K562 (cell line): ENCODE results near the gene JMJD1C. TPM values are rescaled to one million over a fixed set of nuclear protein-coding genes. Genes with fewer than 3 reads are reported as not detected.

Source experiments
- BRCA1 ChIP-seq, 2 experiments: fragments of 450-650 bp in 1 of 2; sonication (generic) in 1 of 2; formaldehyde crosslinking in 1 of 2; IDR thresholded peaks; 2 replicates each; pipeline versions ENCODE4 v1.5.0 to v1.6.1; 2017 to 2020; ENCODE audit warnings: mild to moderate bottlenecking in 1 of 2, missing genetic modification reagents in 1 of 2
- CTBP1 ChIP-seq: fragments of 450-650 bp; IDR thresholded peaks from 2 replicates; pipeline ENCODE4 v1.6.1; 2016; ENCODE audit warnings: borderline replicate concordance
- FIP1L1 ChIP-seq: fragments of 200-400 bp; formaldehyde crosslinking; IDR thresholded peaks from 2 replicates; pipeline ENCODE4 v1.6.1; 2018; ENCODE audit warnings: mild to moderate bottlenecking, low read depth, low read length; ENCODE audit not compliant: poor library complexity, severe bottlenecking
- GABPB1 ChIP-seq: sonication (generic); formaldehyde crosslinking; IDR thresholded peaks from 2 replicates; pipeline ENCODE4 v1.8.0; 2022; ENCODE audit warnings: mild to moderate bottlenecking, missing genetic modification reagents
- GMEB1 ChIP-seq: fragments of 250-450 bp; sonication (Bioruptor Pico); IDR thresholded peaks from 2 replicates; pipeline ENCODE4 v1.4.0; 2020; ENCODE audit warnings: mild to moderate bottlenecking
- GTF2A2 ChIP-seq: IDR thresholded peaks from 2 replicates; pipeline ENCODE4 v1.6.1; 2016; ENCODE audit warnings: mild to moderate bottlenecking, missing genetic modification characterization, missing compliant biosample characterization
- JUND ChIP-seq, 2 experiments: IDR thresholded peaks; 2 replicates in 1 of 2; 3 replicates in 1 of 2; pipeline ENCODE4 v1.6.1; 2011; ENCODE audit warnings: borderline replicate concordance in 2 of 2, low read depth in 2 of 2, low read length in 2 of 2, improper control_type of control experiment in 1 of 2, missing biosample characterization in 1 of 2, missing genetic modification characterization in 1 of 2, missing genetic modification reagents in 1 of 2
- KLF1 ChIP-seq: fragments of 450-650 bp; IDR thresholded peaks from 2 replicates; pipeline ENCODE4 v1.6.1; 2016; ENCODE audit warnings: missing genetic modification characterization, missing compliant biosample characterization
- MAFF ChIP-seq: IDR thresholded peaks from 2 replicates; pipeline ENCODE4 v1.6.1; 2012; ENCODE audit warnings: low read length, improper control_type of control experiment
- NCOR1 ChIP-seq: fragments of 450-650 bp; IDR thresholded peaks from 2 replicates; pipeline ENCODE4 v1.6.1; 2016; ENCODE audit warnings: mild to moderate bottlenecking, moderate library complexity
- PHB ChIP-seq: fragments of 250-450 bp; sonication (Bioruptor Pico); IDR thresholded peaks from 2 replicates; pipeline ENCODE4 v1.5.0; 2021
- RBM15 ChIP-seq: fragments of 200-400 bp; formaldehyde crosslinking; IDR thresholded peaks from 2 replicates; pipeline ENCODE4 v1.6.1; 2018; ENCODE audit warnings: mild to moderate bottlenecking, low read length, moderate library complexity; ENCODE audit not compliant: insufficient read depth
- RBM22 ChIP-seq: fragments of 200-400 bp; formaldehyde crosslinking; IDR thresholded peaks from 2 replicates; pipeline ENCODE4 v1.6.1; 2018; ENCODE audit warnings: low read length, low read depth; ENCODE audit not compliant: poor library complexity, severe bottlenecking
- RBM39 ChIP-seq: fragments of 200-400 bp; formaldehyde crosslinking; optimal IDR thresholded peaks from 2 replicates; pipeline ENCODE3; 2018; ENCODE audit warnings: low read depth, low read length
- SMARCA4 ChIP-seq: fragments of 450-650 bp; IDR thresholded peaks from 2 replicates; pipeline ENCODE4 v1.6.1; 2016
- SOX6 ChIP-seq: fragments of 450-650 bp; IDR thresholded peaks from 2 replicates; pipeline ENCODE4 v1.6.1; 2014; ENCODE audit warnings: mild to moderate bottlenecking
- SP1 ChIP-seq: sonication (generic); formaldehyde crosslinking; IDR thresholded peaks from 2 replicates; pipeline ENCODE4 v1.8.1; 2022; ENCODE audit warnings: mild to moderate bottlenecking, missing genetic modification reagents
- TAF1 ChIP-seq: IDR thresholded peaks from 2 replicates; pipeline ENCODE4 v1.6.1; 2011; ENCODE audit warnings: mild to moderate bottlenecking, low read length, moderate library complexity; ENCODE audit not compliant: insufficient read depth, control insufficient read depth, severe bottlenecking; ENCODE audit errors: extremely low read depth
- TCF3 ChIP-seq: sonication (generic); formaldehyde crosslinking; IDR thresholded peaks from 2 replicates; pipeline ENCODE4 v1.4.0; 2020; ENCODE audit warnings: mild to moderate bottlenecking, missing genetic modification reagents
- TCF7 ChIP-seq: sonication (generic); IDR thresholded peaks from 2 replicates; pipeline ENCODE4 v1.6.1; 2016; ENCODE audit warnings: antibody characterized with exemption, borderline replicate concordance
- THRB ChIP-seq: fragments of 450-650 bp; formaldehyde crosslinking; conservative IDR thresholded peaks from 2 replicates; pipeline ENCODE4 v1.4.0; 2022; ENCODE audit warnings: mild to moderate bottlenecking, missing genetic modification characterization
- ZBTB8A ChIP-seq: fragments of 450-650 bp; IDR thresholded peaks from 2 replicates; pipeline ENCODE4 v1.6.1; 2018; ENCODE audit warnings: mild to moderate bottlenecking, moderate library complexity; ENCODE audit not compliant: partially characterized antibody
- ZNF12 ChIP-seq: sonication (generic); formaldehyde crosslinking; IDR thresholded peaks from 2 replicates; pipeline ENCODE4 v1.4.0; 2020; ENCODE audit warnings: mild to moderate bottlenecking, missing genetic modification reagents
- ZNF174 ChIP-seq: fragments of 250-450 bp; sonication (Bioruptor Pico); IDR thresholded peaks from 2 replicates; pipeline ENCODE4 v1.4.0; 2020; ENCODE audit warnings: mild to moderate bottlenecking
- ZNF75A ChIP-seq: fragments of 450-650 bp; formaldehyde crosslinking; IDR thresholded peaks from 2 replicates; pipeline ENCODE4 v1.4.0; 2020; ENCODE audit warnings: mild to moderate bottlenecking
- ZNF764 ChIP-seq: fragments of 250-450 bp; sonication (Bioruptor Pico); IDR thresholded peaks from 2 replicates; pipeline ENCODE4 v1.4.0; 2020; ENCODE audit warnings: low read depth, mild to moderate bottlenecking, moderate library complexity
- ZSCAN29 ChIP-seq: fragments of 450-650 bp; IDR thresholded peaks from 2 replicates; pipeline ENCODE4 v1.6.1; 2017
- polyA plus RNA-seq, 8 experiments: library from polyadenylated mRNA; depleted of rRNA in 4 of 8; stranded (reverse) in 5 of 8; unstranded in 3 of 8; fragments of >200 nt; fragmentation: Nextera tagmentation in 2 of 8; fragmentation: Illumina TruSeq in 1 of 8; extraction: Ambion mirVana in 2 of 8; extraction: Trizol in 1 of 8; gene quantifications; 2 replicates each; pipeline versions ENCODE4 v1.2.1 to v1.2.3, GENCODE V29; 2011 to 2014; ENCODE audit warnings: inconsistent platforms in 1 of 8, missing spikeins in 1 of 8
- total RNA-seq, 7 experiments: library from RNA; depleted of rRNA in 6 of 7; stranded (reverse); fragments of >200 nt in 6 of 7; fragmentation: Illumina TruSeq in 2 of 7; extraction: Trizol in 2 of 7; gene quantifications; 2 replicates each; pipeline versions ENCODE4 v1.2.1 to v1.2.3, GENCODE V29; 2011 to 2021; ENCODE audit warnings: low replicate concordance in 1 of 7
- TF ChIP-seq, protein P1 (sequence below): fragments of 250-450 bp; sonication (Bioruptor Pico); IDR thresholded peaks from 2 replicates; pipeline ENCODE4 v1.8.0; 2022; ENCODE audit warnings: inconsistent platforms

Gene JMJD1C
- total and polyA plus RNA-seq, 9 of the 15 experiments (the other 6 are each of a cell fraction or from before 2014, with no cell fraction given), result 25.3 to 68.0 (median 47.2) TPM

DNA sequence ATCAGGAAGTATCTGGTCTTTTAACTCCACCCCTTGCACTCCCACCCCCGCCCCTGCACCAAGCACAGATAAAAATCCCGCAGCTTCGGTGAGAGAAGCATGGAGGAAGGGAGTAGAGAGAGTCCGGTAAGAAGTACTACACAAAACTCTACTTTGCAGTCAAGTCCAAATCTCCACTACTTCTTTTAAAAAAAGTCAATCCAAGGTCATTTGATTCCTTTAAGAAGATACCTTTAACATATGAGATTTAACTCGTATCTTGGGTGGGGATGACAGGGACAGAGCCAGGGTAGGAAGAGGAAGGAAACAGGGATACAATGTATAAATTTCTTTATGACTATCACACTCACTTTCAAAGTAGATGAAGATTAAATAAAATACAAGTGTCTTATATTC lies 200.6 kb downstream of the JMJD1C start (continued):
- TF ChIP-seq ZNF764 (CRISPR knock-in tag) (no peak), TAF1 (peak; percentile 90), JUND (IDR thresholded peaks at IDR 0.05; ENCODE audit: borderline replicate concordance, low read depth, low read length) (peak; percentile 33; the same call in 1 of the 2 replicates), JUND (tag; IDR thresholded peaks at IDR 0.05; ENCODE audit: borderline replicate concordance, low read depth, low read length) (no peak), KLF1 (tag) (no peak), NCOR1 (peak; percentile 9; the same call in 1 of the 2 replicates), TCF3 (CRISPR knock-in tag) (no peak), SP1 (CRISPR knock-in tag) (no peak), ZNF12 (CRISPR knock-in tag) (no peak), THRB (CRISPR knock-in tag) (no peak), PHB (CRISPR knock-in tag) (no peak), CTBP1 (no peak), ZBTB8A (peak; percentile 58), SMARCA4 (peak; percentile 23; the same call in 1 of the 2 replicates), ZNF75A (CRISPR knock-in tag) (no peak), BRCA1 (IDR thresholded peaks at IDR 0.05) (no peak), BRCA1 (CRISPR knock-in tag; IDR thresholded peaks at IDR 0.05) (no peak), ZSCAN29 (no peak), RBM15 (no peak), RBM22 (no peak), GTF2A2 (tag) (no peak), SOX6 (0 out of 2 replicates have a peak, but pooled peaks have one; percentile 27), GABPB1 (CRISPR knock-in tag) (no peak), RBM39 (no peak), TCF7 (no peak), MAFF (no peak), GMEB1 (CRISPR knock-in tag) (no peak), FIP1L1 (no peak), ZNF174 (CRISPR knock-in tag) (no peak)
- TF ChIP-seq, protein P1, sequence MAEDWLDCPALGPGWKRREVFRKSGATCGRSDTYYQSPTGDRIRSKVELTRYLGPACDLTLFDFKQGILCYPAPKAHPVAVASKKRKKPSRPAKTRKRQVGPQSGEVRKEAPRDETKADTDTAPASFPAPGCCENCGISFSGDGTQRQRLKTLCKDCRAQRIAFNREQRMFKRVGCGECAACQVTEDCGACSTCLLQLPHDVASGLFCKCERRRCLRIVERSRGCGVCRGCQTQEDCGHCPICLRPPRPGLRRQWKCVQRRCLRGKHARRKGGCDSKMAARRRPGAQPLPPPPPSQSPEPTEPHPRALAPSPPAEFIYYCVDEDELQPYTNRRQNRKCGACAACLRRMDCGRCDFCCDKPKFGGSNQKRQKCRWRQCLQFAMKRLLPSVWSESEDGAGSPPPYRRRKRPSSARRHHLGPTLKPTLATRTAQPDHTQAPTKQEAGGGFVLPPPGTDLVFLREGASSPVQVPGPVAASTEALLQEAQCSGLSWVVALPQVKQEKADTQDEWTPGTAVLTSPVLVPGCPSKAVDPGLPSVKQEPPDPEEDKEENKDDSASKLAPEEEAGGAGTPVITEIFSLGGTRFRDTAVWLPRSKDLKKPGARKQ (CRISPR knock-in tag), result 0 out of 2 replicates have a peak, but pooled peaks have one; percentile 28
